Rectal smooth muscle tissue (tissue), 1 donor: ENCODE data around the gene TOMT.

Experiments used
- H3K27ac ChIP-seq: one replicate; pipeline ENCODE4 v1.7.0; 2013; ENCODE audit warnings: low read depth, low read length, inconsistent platforms
- H3K27me3 ChIP-seq: one replicate; pipeline ENCODE4 v1.7.0; 2013; ENCODE audit warnings: low read length; ENCODE audit not compliant: control insufficient read depth, insufficient read depth
- H3K36me3 ChIP-seq: one replicate; pipeline ENCODE4 v1.7.0; 2013; ENCODE audit warnings: low read length; ENCODE audit not compliant: control insufficient read depth, insufficient read depth
- H3K4me1 ChIP-seq: one replicate; pipeline ENCODE4 v1.7.0; 2013; ENCODE audit warnings: low read length; ENCODE audit not compliant: control insufficient read depth, insufficient read depth
- H3K4me3 ChIP-seq: one replicate; pipeline ENCODE4 v1.7.0; 2013; ENCODE audit warnings: low read length
- H3K9ac ChIP-seq: one replicate; pipeline ENCODE4 v1.7.0; 2013; ENCODE audit warnings: low read length

The TOMT gene

GRCh38 chr11:72078477-72078876, 27.2 kb upstream of the TOMT start:
- Histone ChIP-seq H3K4me3 (no peak overlapping the region), H3K27ac (peak overlapping the region; percentile 55), H3K36me3 (no peaks in the 10 kb centered on the region), H3K4me1 (peaks cover 3% of the 10 kb centered on the region), H3K27me3 (no peaks in the 10 kb centered on the region), H3K9ac (no peak overlapping the region)

- Histone ChIP-seq H3K27ac (peak overlapping the region; percentile 84), H3K4me1 (peaks cover 3% of the 10 kb centered on the region), H3K4me3 (peak overlapping the region; percentile 83), H3K36me3 (no peaks in the 10 kb centered on the region), H3K9ac (peak overlapping the region; percentile 12), H3K27me3 (no peaks in the 10 kb centered on the region)
Measured at GRCh38 chr11:72079819-72080325, 25.9 kb upstream of the TOMT start.

DNA sequence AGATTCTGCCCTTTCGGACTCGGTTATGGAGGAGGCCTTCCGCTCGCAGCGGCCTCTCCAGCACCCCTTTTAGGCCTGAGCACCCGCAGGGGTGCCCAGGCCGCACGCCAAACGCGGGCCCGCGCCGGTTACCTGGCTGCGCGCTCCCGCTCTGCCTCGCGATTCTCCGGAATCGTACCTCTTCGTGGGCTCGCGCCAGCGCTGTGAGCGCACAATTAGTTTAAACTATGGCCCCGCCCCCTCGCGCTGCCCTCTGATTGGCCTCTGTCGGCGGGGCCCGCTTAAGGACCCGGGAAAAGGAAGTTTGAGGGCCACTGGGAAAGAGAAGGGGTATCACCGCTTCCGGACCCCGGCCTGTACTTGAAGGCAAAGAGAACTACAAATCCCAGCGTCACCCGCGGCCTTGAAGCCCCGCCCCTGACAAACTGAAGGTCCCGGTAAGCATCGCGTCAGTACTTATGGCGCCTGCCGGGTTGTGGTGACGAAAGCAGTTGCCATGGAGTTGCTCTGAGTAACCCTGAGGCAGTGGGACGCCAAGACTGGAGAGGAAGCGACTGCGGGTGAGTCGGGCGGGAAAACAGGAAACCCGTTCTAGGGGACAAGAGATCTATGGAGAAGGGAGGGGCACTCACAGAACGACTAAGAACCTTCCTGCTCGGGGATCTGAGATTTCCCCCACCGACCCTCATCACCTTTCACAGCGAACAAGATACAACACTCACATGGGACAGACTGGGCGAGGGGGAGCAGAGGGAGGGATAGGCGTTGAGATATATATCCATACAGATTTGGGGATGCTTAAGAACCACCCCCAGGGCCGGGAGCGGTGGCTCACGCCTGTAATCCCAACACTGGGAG, 25.2 kb upstream of the TOMT start, which contains the start of the genes LRRC51 and NUMA1:
LRRC51 (plus strand) TSS at position 525 of the 858 bp plus-strand sequence. CDS start 8,234 bp downstream, outside the sequence.
NUMA1 (minus strand) TSS at position 217 of the 858 bp plus-strand sequence. CDS start 44,599 bp downstream, outside the sequence.
- H3K4me1 ChIP-seq = peaks cover 3% of the 10 kb centered on the region
- H3K4me3 ChIP-seq = peak within 1 kb of the TSS; percentile 83
- H3K36me3 ChIP-seq = no peaks in the 10 kb centered on the region
- H3K27me3 ChIP-seq = no peaks in the 10 kb centered on the region
- H3K27ac ChIP-seq = peak within 1 kb of the TSS; percentile 84
- H3K9ac ChIP-seq = peak within 1 kb of the TSS; percentile 16

DNA sequence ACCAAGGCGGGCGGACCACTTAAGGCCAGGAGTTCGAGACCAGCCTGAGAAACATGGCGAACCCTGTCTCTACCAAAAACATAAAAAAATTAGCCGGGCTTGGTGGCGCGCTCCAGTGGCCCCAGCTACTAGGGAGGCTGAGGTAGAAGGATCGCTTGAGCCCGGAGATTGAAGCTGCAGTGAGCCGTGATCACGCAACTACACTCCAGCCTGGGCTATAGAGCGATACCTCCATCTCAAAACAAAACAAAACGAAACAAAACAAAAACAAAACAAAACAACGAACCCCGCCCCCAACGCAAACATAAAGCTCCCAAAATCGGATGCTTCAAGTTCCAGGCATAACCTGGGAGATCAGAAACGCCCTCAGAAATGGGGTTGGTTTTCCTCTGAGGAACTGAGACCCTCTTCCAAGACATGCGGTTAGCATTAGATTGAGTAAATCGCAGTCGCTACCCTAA, 24.5 kb upstream of the TOMT start:
- peak overlapping the region; percentile 83 for H3K4me3 ChIP-seq
- peak overlapping the region; percentile 16 for H3K9ac ChIP-seq
- H3K27ac ChIP-seq = peak overlapping the region; percentile 72
- peaks cover 3% of the 10 kb centered on the region for H3K4me1 ChIP-seq
- no peaks in the 10 kb centered on the region for H3K36me3 ChIP-seq
- no peaks in the 10 kb centered on the region for H3K27me3 ChIP-seq

DNA sequence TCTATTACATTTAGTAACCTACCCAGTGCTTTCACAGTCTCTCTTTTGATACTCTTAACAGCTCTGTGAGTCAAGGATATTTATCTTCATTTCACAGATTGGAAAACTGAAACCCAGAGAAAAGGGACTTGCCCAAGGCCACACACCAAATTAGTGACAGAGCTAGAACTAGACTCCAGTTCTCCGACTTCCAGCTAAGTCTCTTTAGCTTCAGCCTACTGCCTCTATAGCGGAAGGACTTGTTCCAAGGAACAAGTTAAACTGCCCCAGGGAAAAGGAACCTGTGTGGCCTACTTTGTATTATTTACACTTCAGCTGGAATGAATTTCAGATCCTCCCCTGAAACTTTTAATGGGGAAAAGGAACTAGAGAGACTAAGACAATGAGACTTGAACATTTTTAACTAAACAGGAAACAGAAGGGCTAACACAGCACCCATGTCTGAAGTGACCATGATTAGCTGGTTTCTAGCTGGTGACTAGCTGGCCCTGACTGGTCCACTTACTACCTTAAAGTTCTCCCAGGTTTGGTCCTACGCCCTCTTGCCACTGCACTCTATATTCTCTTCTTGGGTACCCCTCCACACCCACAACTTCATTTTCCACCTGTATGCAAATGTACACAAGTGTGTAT, 23.8 kb upstream of the TOMT start:
- Histone ChIP-seq H3K4me1 (peaks cover 3% of the 10 kb centered on the region), H3K4me3 (no peak overlapping the region)

DNA sequence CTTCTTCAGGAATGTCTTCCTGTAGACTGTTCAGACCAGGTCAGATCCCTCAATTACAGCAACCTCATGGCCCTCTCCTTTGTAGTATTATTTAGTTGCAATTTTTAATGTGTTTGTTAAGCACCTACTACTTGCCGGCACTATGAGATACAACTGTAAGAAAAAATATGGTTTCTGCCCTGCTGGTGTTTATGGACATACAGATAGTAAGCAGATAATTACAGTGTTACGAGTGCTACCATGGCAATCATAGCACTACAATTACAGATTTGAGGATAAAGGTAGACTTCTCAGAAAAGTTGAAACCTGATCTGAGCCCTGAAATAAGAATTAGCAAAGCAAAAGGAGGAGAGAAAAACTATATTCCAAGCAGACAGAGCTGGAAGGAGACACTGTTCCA, 22.3 kb upstream of the TOMT start:
- Histone ChIP-seq H3K36me3 (peaks cover 1% of the 10 kb centered on the region), H3K4me3 (no peak overlapping the region), H3K4me1 (peaks cover 3% of the 10 kb centered on the region), H3K9ac (no peak overlapping the region), H3K27me3 (no peaks in the 10 kb centered on the region), H3K27ac (no peak overlapping the region)

More for the DNA sequence above, 23.8 kb upstream of the TOMT start:
- no peak overlapping the region for H3K9ac ChIP-seq
- no peaks in the 10 kb centered on the region for H3K27me3 ChIP-seq
- H3K27ac ChIP-seq = no peak overlapping the region
- no peaks in the 10 kb centered on the region for H3K36me3 ChIP-seq

DNA sequence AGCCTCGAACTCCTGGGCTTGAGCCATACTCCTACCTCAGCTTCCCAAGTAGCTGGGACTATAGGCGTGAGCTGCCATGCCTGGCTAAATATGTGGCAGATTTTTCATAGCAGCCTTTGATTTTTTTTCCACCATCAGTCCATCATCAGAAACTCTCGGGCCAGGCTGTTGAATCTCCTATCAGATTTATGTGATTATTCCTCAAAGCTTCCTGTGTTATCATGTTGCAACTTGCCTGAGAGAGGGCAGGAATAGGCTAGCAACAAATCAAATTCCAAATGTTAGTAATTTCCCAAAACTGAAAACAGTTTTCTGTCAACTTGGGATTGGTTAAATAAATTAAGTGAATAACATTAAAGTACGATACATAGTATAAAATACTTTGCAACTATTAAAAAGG, 21.6 kb upstream of the TOMT start:
- H3K9ac ChIP-seq = no peak overlapping the region
- no peaks in the 10 kb centered on the region for H3K27me3 ChIP-seq
- no peak overlapping the region for H3K27ac ChIP-seq
- peaks cover 3% of the 10 kb centered on the region for H3K4me1 ChIP-seq
- H3K4me3 ChIP-seq = no peak overlapping the region
- peaks cover 4% of the 10 kb centered on the region for H3K36me3 ChIP-seq

DNA sequence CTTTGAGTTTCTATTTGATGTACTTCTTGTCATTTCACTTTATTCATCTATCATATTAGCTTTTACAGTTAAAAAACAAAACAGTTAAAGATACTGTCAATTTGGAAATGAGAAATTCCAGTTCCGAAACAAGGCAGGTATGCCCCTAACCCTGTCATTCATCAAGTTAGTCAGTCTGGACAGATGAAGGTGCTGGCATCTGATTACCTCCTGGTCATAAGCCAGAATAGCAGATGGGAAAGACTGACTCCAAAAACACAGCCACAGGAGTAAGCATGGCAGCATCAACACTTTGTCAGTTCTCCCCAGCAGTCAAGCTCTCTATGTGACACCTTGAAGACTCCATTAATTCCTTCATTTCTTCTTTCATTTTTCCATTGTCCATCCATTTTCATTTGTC, 20.8 kb upstream of the TOMT start:
- Histone ChIP-seq H3K4me1 (peaks cover 3% of the 10 kb centered on the region), H3K9ac (no peak overlapping the region), H3K27me3 (no peaks in the 10 kb centered on the region), H3K27ac (no peak overlapping the region), H3K36me3 (peaks cover 10% of the 10 kb centered on the region), H3K4me3 (no peak overlapping the region)

GRCh38 chr11:72085621-72086351, 19.9 kb upstream of the TOMT start:
- Histone ChIP-seq H3K4me3 (no peak overlapping the region), H3K36me3 (peaks cover 10% of the 10 kb centered on the region), H3K9ac (no peak overlapping the region), H3K27ac (no peak overlapping the region), H3K27me3 (no peaks in the 10 kb centered on the region), H3K4me1 (peaks cover 3% of the 10 kb centered on the region)

- H3K27ac ChIP-seq = no peak overlapping the region
- no peak overlapping the region for H3K9ac ChIP-seq
- no peaks in the 10 kb centered on the region for H3K27me3 ChIP-seq
- H3K4me3 ChIP-seq = no peak overlapping the region
- H3K4me1 ChIP-seq = no peaks in the 10 kb centered on the region
- H3K36me3 ChIP-seq = peaks cover 16% of the 10 kb centered on the region
Measured at GRCh38 chr11:72088076-72088808, 17.5 kb upstream of the TOMT start.

DNA sequence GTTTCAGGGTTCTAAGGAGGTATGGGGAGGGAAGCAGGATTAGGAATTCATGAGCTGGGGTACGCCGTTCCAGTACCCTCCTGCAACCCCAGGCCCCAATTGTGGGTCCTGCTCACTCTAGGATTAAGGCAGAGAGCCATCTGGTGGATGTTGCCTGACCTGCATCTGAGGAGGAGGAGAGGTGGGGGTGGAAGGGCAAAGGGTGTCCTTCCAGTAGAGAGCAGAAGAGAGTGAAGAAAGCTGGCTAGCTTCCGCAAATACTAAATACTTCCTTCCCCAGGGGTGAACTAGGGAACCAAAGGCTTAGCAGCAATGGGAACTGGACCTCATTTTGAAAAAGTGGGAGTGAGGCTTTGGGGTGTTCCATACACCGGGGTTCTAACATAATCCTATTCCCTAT, 14.4 kb upstream of the TOMT start:
- Histone ChIP-seq H3K36me3 (peaks cover 26% of the 10 kb centered on the region), H3K27me3 (no peaks in the 10 kb centered on the region), H3K27ac (no peak overlapping the region), H3K4me3 (no peak overlapping the region), H3K4me1 (no peaks in the 10 kb centered on the region), H3K9ac (no peak overlapping the region)
